EL (cell line): Measurements from ENCODE around the gene LMX1B.
A peak's percentile ranks its signal among the peaks of the same experiment; 100 is the strongest.
"Not testable (repeated sequence)": the region's sequence is repeated elsewhere in the genome, so short reads cannot be mapped to it uniquely, and the experiment has no call there.

Source experiments
- DNase-seq: peaks from one replicate; pipeline ENCODE4 v3.0.0-alpha.2; 2016

LMX1B gene

GRCh38 chr9:126720661-126721563 is 107.2 kb downstream of the LMX1B start:
- DNase-seq = no peak

- no peak for DNase-seq
These were observed 107.8 kb downstream of the LMX1B start for GRCh38 chr9:126721564-126721981.

GRCh38 chr9:126722252-126722921 is 108.7 kb downstream of the LMX1B start:
- peak; percentile 76 for DNase-seq

- DNase-seq = peak; percentile 25
These were observed 109.4 kb downstream of the LMX1B start for GRCh38 chr9:126722922-126723806.

GRCh38 chr9:126723807-126724172 is 110.1 kb downstream of the LMX1B start:
- DNase-seq = peak; percentile 14

- DNase-seq = peak; percentile 31
These were observed 110.5 kb downstream of the LMX1B start for GRCh38 chr9:126724226-126724625.

GRCh38 chr9:126725485-126725884 is 111.8 kb downstream of the LMX1B start:
- DNase-seq = not testable (repeated sequence)

- DNase-seq = not testable (repeated sequence)
These were observed 114.5 kb downstream of the LMX1B start for GRCh38 chr9:126728210-126728609.

- DNase-seq = not testable (repeated sequence)
These were observed 116.9 kb downstream of the LMX1B start for GRCh38 chr9:126730592-126730991.

GRCh38 chr9:126733005-126733404 is 119.3 kb downstream of the LMX1B start:
- no peak for DNase-seq

GRCh38 chr9:126734877-126735276 is 121.1 kb downstream of the LMX1B start:
- no peak for DNase-seq

GRCh38 chr9:126735482-126735881 is 121.8 kb downstream of the LMX1B start:
- no peak for DNase-seq

GRCh38 chr9:126738553-126738952 is 124.8 kb downstream of the LMX1B start:
- no peak for DNase-seq

GRCh38 chr9:126743041-126743440 is 129.3 kb downstream of the LMX1B start:
- DNase-seq = no peak

GRCh38 chr9:126745574-126746411 is 132.1 kb downstream of the LMX1B start:
- DNase-seq = no peak
